Panc1 (cell line): ENCODE measurements around the gene RRBP1.

Experiments used
- POLR2AphosphoS5 ChIP-seq: IDR thresholded peaks from 2 replicates; pipeline ENCODE4 v1.6.1; 2012; ENCODE audit warnings: mild to moderate bottlenecking, low read depth, low read length, moderate library complexity
- SIN3A ChIP-seq: IDR thresholded peaks from 2 replicates; pipeline ENCODE4 v1.6.1; 2012; ENCODE audit warnings: low read depth, mild to moderate bottlenecking, low read length, moderate library complexity, borderline replicate concordance; ENCODE audit not compliant: insufficient read depth
- TCF7L2 ChIP-seq: IDR thresholded peaks from 2 replicates; pipeline ENCODE4 v1.6.1; 2011; ENCODE audit warnings: mild to moderate bottlenecking, low read depth, low read length, inconsistent platforms
- TF ChIP-seq, protein P1 (sequence below): fragments of 450-650 bp; IDR thresholded peaks from 2 replicates; pipeline ENCODE4 v1.5.1; 2017; ENCODE audit warnings: mild to moderate bottlenecking
- TF ChIP-seq, protein P2 (sequence below), 2 experiments: IDR thresholded peaks; 2 replicates each; pipeline ENCODE4 v1.6.1; 2011 to 2012; ENCODE audit warnings: low read depth in 2 of 2, control low read depth in 1 of 2, low read length in 1 of 2, mild to moderate bottlenecking in 1 of 2, moderate library complexity in 1 of 2; ENCODE audit not compliant: insufficient read depth in 1 of 2

DNA sequence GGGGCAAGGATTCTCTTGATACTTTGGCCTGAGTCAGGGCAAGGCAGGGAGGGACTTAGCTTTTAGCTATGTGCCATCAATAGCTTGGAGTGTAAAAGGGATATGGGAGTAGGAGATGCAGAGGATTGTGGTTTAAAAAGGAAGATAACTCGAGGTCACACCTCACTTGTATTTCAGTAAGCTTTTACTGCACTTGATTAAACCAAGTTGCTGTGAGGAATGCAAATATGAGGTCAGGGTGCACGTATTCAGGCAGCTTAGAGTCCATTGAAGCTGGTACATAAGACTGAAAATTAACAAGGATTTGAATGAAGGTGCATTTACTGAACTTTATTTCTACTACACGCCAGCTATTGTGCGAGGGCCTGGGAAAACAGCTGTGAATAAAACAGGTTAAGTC, 80.1 kb downstream of the RRBP1 start:
- TF ChIP-seq, protein P1, sequence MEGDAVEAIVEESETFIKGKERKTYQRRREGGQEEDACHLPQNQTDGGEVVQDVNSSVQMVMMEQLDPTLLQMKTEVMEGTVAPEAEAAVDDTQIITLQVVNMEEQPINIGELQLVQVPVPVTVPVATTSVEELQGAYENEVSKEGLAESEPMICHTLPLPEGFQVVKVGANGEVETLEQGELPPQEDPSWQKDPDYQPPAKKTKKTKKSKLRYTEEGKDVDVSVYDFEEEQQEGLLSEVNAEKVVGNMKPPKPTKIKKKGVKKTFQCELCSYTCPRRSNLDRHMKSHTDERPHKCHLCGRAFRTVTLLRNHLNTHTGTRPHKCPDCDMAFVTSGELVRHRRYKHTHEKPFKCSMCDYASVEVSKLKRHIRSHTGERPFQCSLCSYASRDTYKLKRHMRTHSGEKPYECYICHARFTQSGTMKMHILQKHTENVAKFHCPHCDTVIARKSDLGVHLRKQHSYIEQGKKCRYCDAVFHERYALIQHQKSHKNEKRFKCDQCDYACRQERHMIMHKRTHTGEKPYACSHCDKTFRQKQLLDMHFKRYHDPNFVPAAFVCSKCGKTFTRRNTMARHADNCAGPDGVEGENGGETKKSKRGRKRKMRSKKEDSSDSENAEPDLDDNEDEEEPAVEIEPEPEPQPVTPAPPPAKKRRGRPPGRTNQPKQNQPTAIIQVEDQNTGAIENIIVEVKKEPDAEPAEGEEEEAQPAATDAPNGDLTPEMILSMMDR = no peak
- TF ChIP-seq POLR2AphosphoS5 (no peak), TCF7L2 (no peak), SIN3A (no peak)
- TF ChIP-seq, protein P2, sequence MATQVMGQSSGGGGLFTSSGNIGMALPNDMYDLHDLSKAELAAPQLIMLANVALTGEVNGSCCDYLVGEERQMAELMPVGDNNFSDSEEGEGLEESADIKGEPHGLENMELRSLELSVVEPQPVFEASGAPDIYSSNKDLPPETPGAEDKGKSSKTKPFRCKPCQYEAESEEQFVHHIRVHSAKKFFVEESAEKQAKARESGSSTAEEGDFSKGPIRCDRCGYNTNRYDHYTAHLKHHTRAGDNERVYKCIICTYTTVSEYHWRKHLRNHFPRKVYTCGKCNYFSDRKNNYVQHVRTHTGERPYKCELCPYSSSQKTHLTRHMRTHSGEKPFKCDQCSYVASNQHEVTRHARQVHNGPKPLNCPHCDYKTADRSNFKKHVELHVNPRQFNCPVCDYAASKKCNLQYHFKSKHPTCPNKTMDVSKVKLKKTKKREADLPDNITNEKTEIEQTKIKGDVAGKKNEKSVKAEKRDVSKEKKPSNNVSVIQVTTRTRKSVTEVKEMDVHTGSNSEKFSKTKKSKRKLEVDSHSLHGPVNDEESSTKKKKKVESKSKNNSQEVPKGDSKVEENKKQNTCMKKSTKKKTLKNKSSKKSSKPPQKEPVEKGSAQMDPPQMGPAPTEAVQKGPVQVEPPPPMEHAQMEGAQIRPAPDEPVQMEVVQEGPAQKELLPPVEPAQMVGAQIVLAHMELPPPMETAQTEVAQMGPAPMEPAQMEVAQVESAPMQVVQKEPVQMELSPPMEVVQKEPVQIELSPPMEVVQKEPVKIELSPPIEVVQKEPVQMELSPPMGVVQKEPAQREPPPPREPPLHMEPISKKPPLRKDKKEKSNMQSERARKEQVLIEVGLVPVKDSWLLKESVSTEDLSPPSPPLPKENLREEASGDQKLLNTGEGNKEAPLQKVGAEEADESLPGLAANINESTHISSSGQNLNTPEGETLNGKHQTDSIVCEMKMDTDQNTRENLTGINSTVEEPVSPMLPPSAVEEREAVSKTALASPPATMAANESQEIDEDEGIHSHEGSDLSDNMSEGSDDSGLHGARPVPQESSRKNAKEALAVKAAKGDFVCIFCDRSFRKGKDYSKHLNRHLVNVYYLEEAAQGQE (IDR thresholded peaks at IDR 0.05; ENCODE audit: insufficient read depth in 1 of 2, low read depth in 2 of 2, low read length in 1 of 2) = no peak
